Measurements from ENCODE around the gene POLR2L.
A peak's percentile ranks its signal among the peaks of the same experiment; 100 is the strongest.

POLR2L gene

DNA sequence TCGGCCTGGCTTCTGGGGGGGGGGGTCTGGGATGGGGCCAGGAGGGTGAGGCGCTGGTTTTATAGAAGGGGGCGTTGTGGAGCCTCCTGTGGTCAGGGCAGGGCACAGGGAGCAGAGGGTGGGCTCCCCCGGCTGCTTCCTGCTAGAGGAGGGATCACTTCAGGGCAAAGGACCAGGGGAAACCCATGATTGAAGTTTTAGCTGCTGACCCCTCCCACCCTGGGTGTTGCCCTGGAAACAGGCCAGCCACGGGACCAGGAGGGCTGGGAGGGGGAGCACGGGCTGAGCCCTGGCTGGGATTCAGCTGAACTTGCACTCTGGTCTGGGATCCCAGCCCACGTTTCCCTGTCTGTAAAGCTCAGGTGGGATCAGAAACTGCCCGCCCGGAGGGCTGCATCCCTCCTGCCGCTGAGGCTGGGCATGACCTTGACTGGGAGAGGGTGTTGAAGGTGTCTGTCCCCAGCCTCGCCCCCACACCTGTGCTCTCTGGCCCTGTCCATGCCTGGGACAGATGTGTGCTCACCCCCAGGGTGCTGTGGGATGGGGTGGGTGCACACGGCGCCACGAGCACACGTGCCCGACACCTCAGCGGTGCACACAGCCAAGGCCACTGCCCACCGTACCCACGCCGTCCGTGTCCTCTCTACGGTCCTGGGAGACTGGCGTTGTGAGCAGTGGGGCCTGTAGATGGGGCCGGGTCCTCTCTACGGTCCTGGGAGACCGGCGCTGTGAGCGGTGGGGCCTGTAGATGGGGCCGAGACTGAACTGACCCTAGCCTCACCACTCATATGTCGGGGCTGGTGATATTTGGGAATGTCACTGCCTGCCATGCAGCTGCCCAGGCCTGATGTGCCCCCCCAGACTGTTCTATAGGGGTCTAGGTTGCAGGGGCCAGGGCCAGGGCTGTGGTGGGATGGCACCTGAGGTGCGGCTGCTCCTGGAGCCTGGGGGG is 2.6 kb upstream of the POLR2L start:
- Mint-ChIP-seq H3K9me3 (no peaks in the 10 kb centered on the region), H3K27me3 (peaks cover 34% of the 10 kb centered on the region), H3K4me3 (peak overlapping the region; percentile 81), H3K4me1 (ENCODE audit: low read depth) (peaks cover 66% of the 10 kb centered on the region), H3K36me3 (ENCODE audit: low read depth) (peaks cover 66% of the 10 kb centered on the region), H3K27ac (peak overlapping the region; percentile 93)
- intact Hi-C loops (cut with micrococcal nuclease), result loop anchor here (5.0 kb wide), 1 partner anchor 38 kb away; the partner anchor contains the start of genes PIDD1 and RPLP2

DNA sequence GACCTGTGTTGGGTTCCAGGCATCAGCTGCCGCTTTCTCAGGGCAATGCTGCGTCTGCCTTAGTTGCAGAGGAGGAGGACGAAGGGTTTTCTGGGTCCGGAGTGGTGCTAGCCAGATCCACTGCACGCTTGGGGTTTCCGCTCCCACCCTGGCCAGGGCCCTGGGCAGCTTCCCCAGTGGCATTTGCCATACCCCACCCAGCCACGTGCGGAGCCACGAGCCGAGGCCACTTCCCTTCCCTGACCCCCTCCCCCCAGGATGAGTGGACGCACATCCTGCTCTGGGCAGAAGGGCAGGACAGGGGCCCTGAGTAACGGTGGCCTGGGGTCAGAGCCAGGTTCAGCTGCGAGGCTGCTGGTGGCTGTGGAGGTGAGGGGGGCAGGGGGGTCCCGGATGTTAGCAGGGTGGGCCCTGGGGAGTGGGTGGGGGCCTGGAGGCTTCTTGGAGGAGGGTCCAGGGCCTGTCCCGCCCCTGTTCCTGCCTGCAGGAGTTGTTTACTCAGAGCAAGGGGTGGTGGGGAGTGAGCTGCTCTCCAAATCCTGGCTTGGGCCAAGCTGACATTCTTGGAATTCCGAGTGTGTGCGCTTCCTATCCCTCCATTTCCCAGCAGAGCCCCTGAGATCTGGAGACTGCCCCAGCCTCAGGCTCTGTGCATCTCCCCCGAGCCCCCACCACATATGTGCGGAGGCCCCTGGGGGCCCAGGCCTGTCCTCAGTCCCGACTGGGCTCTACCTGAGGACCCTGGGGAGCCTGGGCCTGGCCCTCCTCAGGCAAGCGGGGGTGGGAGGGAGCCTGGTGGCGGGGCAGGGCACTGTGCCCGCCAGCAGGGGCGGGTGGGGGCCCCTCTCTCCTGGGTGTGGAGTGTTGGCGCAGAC is 1.7 kb upstream of the POLR2L start:
- Mint-ChIP-seq H3K4me1 (ENCODE audit: low read depth) (peaks cover 69% of the 10 kb centered on the region), H3K9me3 (no peaks in the 10 kb centered on the region), H3K27ac (peak overlapping the region; percentile 93), H3K36me3 (ENCODE audit: low read depth) (peaks cover 69% of the 10 kb centered on the region), H3K27me3 (peaks cover 29% of the 10 kb centered on the region), H3K4me3 (peak overlapping the region; percentile 81)
- intact Hi-C loops (cut with micrococcal nuclease), result loop anchor here (5.0 kb wide), 1 partner anchor 37 kb away; the partner anchor contains the start of genes PIDD1 and RPLP2

DNA sequence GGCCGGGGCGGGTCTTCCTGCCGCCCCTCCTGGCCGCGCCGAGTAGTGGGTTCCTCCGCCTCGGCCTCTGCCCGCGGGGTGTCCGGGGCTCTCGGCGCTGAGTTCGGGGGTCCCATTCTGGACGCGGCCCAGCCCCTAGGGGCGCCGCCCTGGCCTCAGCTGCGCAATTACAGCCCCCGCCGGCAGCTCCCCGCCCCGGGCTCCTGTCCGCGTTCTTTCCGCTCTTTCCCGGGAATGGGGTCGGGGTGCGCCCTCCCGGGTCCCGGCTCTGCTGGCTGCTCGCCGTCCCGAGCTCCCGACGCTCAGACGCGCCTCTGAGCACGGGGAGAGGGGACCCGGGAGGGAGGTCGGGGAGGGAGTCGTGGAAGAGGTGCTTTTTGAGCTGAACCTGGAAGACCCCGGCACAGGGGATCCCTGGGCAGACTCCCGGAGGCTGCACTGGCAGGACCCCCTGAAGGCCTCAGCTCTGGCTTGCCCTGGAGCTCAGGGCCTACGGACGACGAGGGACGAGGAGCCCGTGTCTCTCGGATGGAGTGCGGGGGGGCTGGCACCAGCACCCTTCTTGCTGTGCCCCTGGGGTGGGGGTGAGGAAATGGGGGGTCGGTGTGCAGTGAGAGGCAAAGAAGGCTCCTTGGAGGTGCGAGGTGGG is 881 bp upstream of the POLR2L start:
- H3K36me3 Mint-ChIP-seq (ENCODE audit: low read depth), result peaks cover 69% of the 10 kb centered on the region
- peak overlapping the region; percentile 81 for H3K4me3 Mint-ChIP-seq
- peaks cover 21% of the 10 kb centered on the region for H3K27me3 Mint-ChIP-seq
- peaks cover 68% of the 10 kb centered on the region for H3K4me1 Mint-ChIP-seq (ENCODE audit: low read depth)
- no peaks in the 10 kb centered on the region for H3K9me3 Mint-ChIP-seq
- H3K27ac Mint-ChIP-seq, result peak overlapping the region; percentile 93
- intact Hi-C loops (cut with micrococcal nuclease), result loop anchor here (5.0 kb wide), 1 partner anchor 36 kb away; the partner anchor contains the start of genes PIDD1 and RPLP2

DNA sequence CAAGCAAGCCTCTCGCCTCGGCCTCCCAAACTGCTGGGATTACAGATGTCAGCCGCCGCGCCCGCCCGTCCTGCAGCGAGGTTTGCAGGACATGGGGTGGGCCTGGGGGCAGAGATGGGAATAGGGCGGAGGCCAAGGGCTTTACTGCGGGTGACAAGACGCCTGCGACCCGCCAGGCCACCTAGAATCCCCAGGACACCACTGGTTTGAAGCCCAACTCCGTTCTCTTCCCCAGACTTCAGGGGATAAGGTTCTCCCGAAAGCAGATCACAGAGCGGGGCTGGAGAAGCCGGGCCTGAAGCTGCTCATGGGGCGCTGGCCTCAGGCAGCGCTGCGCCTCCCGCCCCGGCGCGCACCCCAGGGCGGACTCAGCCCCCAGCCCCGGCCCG is 354 bp downstream of the POLR2L start:
- Mint-ChIP-seq H3K4me3 (peak overlapping the region; percentile 81), H3K9me3 (no peaks in the 10 kb centered on the region), H3K27ac (peak overlapping the region; percentile 93), H3K36me3 (ENCODE audit: low read depth) (peaks cover 69% of the 10 kb centered on the region), H3K4me1 (ENCODE audit: low read depth) (peaks cover 76% of the 10 kb centered on the region), H3K27me3 (peaks cover 12% of the 10 kb centered on the region)
- intact Hi-C loops (cut with micrococcal nuclease), result loop anchor here (5.0 kb wide), 1 partner anchor 35 kb away; the partner anchor contains the start of genes PIDD1 and RPLP2

DNA sequence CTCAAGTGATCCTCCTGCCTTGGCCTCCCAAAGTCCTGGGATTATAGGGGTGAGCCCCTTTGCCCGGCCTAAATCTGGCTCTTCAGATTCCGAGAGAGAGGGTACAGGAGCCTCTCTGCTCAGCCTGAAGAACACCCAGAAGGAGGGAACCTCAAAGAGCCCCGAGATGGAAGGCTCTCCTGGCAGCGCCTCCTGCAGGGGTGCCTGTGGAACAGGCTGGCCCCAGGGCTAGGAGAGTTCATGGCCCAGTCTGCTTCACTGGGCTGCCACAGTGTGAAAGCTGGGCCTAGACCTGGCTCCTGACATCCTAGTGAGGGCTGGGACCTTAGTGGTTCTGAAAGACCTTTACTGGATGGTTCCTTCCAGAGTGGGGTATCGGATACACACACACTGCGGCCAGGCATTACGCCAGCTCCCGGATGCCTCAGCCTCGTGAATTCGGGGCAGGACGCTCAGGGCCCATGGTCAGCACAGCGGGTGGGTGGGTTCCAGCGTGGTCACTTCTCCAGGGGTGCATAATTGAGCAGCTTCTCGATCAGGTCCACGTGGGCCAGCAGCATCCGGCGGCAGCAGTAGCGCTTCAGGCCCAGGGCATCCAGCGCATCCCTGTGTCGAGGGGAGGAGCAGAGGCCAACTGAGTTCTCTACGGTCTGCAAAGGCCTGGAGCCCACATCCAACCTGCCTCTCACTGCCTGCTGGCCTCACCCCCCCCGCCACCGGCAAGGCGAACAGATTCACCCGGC is 2.3 kb downstream of the POLR2L start:
- Mint-ChIP-seq H3K4me3 (no peak overlapping the region), H3K27ac (no peak overlapping the region), H3K9me3 (no peaks in the 10 kb centered on the region), H3K27me3 (peaks cover 4% of the 10 kb centered on the region), H3K4me1 (ENCODE audit: low read depth) (peaks cover 75% of the 10 kb centered on the region), H3K36me3 (ENCODE audit: low read depth) (peaks cover 79% of the 10 kb centered on the region)
- intact Hi-C loops (cut with micrococcal nuclease), result loop anchor here (5.0 kb wide), 1 partner anchor 33 kb away; the partner anchor contains the start of genes PIDD1 and RPLP2

DNA sequence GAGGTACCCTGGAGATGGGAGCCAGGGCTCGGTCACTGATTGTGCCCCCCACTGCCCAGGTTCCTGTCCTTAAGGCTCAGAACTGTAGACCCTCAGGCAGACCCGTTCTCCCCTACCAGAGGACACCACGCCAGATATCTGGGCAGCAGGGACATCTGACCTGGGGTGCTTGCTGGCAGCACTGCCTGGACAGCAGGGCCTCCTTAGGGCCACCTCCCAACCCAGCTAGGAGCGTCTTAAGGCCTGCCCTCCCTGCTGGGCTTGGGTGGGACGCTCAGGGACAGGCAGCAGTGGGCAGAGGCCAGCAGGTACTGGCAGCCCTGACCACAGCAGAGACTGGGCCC is 3.1 kb downstream of the POLR2L start:
- H3K27me3 Mint-ChIP-seq, result peaks cover 1% of the 10 kb centered on the region
- intact Hi-C loops (cut with micrococcal nuclease), result no loop called here
- H3K4me3 Mint-ChIP-seq, result no peak overlapping the region
- no peak overlapping the region for H3K27ac Mint-ChIP-seq
- peaks cover 73% of the 10 kb centered on the region for H3K36me3 Mint-ChIP-seq (ENCODE audit: low read depth)
- H3K9me3 Mint-ChIP-seq, result no peaks in the 10 kb centered on the region
- peaks cover 78% of the 10 kb centered on the region for H3K4me1 Mint-ChIP-seq (ENCODE audit: low read depth)

DNA sequence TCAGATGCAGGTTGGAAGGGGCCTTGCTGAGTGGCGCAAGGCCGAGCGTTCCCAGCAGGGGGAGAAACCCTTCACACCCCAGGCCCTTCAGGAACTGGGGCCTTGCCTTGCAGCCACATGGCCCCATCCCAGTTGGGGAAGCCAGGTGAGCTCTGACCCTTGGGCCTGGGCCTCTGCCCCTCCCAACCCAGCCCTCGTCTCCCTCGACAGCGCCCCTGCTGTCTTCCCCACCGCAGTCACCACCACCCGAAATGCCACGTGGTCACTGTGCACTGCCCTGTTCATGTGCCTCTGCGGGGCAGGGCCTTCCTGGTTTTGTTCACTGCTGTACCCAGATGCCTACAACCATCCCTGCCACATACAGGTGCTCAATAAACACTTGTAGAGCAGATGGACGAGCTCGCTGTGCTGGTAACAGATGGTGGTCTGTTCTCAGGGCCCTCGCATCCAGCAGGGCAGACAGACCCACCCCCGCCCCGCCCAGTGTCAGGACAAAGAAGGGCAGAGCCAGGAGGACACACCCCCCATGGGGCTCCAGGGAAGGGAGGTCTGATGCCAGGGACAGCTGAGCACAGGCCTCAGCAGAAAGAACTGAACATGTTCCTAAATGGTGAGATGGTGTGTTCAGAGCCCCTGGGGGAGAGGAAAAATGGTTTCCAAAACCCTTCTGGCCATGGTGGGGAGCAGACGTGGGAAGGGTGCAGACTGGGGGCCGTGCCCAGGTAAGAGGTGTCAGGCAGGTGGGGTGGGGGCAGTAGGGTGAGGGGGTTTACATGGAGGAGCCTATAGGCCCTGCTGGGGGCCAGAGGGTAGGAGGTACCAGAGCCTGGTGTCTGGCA is 3.7 kb downstream of the POLR2L start:
- no peaks in the 10 kb centered on the region for H3K9me3 Mint-ChIP-seq
- H3K4me3 Mint-ChIP-seq, result no peak overlapping the region
- peaks cover 79% of the 10 kb centered on the region for H3K4me1 Mint-ChIP-seq (ENCODE audit: low read depth)
- peaks cover 3% of the 10 kb centered on the region for H3K27me3 Mint-ChIP-seq
- H3K36me3 Mint-ChIP-seq (ENCODE audit: low read depth), result peaks cover 67% of the 10 kb centered on the region
- intact Hi-C loops (cut with micrococcal nuclease), result no loop called here
- no peak overlapping the region for H3K27ac Mint-ChIP-seq

DNA sequence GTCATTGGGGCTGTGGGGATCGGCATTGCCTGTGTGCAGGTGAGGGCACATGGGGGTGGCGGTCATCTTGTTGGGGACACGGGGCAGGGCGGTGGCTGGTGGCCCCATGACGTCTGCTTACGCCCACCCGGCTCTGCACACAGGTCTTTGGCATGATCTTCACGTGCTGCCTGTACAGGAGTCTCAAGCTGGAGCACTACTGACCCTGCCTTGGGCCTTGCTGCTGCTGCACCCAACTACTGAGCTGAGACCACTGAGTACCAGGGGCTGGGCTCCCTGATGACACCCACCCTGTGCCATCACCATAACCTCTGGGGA is 4.4 kb downstream of the POLR2L start:
- Mint-ChIP-seq H3K4me3 (no peak overlapping the region), H3K27me3 (peaks cover 3% of the 10 kb centered on the region), H3K9me3 (no peaks in the 10 kb centered on the region), H3K36me3 (ENCODE audit: low read depth) (peaks cover 62% of the 10 kb centered on the region), H3K27ac (no peak overlapping the region), H3K4me1 (ENCODE audit: low read depth) (peaks cover 76% of the 10 kb centered on the region)
- intact Hi-C loops (cut with micrococcal nuclease), result no loop called here

DNA sequence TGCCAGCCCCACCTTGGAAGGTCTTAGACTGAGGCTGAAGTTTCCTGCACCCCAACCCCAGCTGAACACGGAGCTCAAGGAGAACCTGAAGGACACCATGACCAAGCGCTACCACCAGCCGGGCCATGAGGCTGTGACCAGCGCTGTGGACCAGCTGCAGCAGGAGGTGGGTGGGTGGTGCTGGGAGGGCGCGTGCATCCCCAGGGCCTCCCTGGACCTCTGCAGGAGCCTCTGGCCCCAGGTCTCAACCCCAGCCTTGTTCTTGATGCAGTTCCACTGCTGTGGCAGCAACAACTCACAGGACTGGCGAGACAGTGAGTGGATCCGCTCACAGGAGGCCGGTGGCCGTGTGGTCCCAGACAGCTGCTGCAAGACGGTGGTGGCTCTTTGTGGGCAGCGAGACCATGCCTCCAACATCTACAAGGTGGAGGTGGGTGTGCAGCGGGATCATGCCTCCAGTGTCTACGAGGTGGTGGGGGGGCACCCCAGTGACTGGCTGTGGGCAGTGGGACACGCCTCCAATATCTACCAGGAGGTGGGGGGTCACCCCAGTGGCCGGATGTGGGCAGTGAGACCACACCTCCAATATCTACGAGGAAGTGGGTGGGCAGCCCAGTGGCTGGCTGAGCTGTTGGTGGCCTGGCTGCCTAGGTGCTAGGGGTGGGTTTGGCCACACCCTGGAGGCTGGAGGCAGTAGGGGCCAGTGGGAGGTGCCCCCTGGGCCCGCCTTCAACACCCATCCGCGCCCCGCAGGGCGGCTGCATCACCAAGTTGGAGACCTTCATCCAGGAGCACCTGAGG is 4.9 kb downstream of the POLR2L start:
- Mint-ChIP-seq H3K27me3 (peaks cover 5% of the 10 kb centered on the region), H3K9me3 (no peaks in the 10 kb centered on the region), H3K36me3 (ENCODE audit: low read depth) (peaks cover 62% of the 10 kb centered on the region), H3K27ac (no peak overlapping the region), H3K4me3 (no peak overlapping the region), H3K4me1 (ENCODE audit: low read depth) (peaks cover 79% of the 10 kb centered on the region)
- intact Hi-C loops (cut with micrococcal nuclease), result no loop called here

DNA sequence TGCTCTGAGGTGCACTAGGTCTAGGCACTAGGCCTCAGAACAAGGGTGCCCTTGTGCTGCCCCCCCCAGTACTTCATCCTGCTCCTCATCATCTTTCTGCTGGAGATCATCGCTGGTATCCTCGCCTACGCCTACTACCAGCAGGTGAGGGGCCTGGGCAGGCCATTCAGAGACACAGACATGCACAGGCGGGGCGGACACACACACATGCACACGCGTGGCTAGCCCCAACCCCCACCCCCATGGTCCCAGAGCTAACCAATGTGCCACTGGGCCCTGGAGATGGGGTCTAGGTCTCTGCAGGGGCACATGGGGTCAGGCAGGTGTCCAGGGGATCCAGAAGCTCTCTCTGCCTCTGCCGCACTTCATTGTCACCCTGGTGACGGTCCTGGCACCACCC is 5.6 kb downstream of the POLR2L start:
- H3K27me3 Mint-ChIP-seq, result peaks cover 11% of the 10 kb centered on the region
- no peak overlapping the region for H3K4me3 Mint-ChIP-seq
- H3K4me1 Mint-ChIP-seq (ENCODE audit: low read depth), result peaks cover 86% of the 10 kb centered on the region
- H3K27ac Mint-ChIP-seq, result no peak overlapping the region
- H3K36me3 Mint-ChIP-seq (ENCODE audit: low read depth), result peaks cover 62% of the 10 kb centered on the region
- intact Hi-C loops (cut with micrococcal nuclease), result no loop called here
- H3K9me3 Mint-ChIP-seq, result no peaks in the 10 kb centered on the region

DNA sequence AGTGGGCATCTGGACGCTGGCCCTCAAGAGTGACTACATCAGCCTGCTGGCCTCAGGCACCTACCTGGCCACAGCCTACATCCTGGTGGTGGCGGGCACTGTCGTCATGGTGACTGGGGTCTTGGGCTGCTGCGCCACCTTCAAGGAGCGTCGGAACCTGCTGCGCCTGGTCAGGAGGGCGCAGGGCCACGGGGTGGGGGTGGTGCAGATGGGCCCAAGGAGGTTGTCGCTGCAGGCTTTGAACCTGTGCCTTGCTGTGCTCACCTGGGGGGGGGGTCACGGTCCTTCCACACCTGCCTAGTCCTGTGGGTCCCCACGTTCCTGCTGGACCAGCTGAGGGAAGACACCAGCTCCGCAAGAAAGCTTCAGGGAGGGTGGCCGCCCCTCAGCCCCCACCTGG is 6.1 kb downstream of the POLR2L start:
- Mint-ChIP-seq H3K27me3 (peaks cover 16% of the 10 kb centered on the region), H3K4me3 (no peak overlapping the region), H3K36me3 (ENCODE audit: low read depth) (peaks cover 58% of the 10 kb centered on the region), H3K27ac (no peak overlapping the region), H3K9me3 (no peaks in the 10 kb centered on the region), H3K4me1 (ENCODE audit: low read depth) (peaks cover 87% of the 10 kb centered on the region)
- intact Hi-C loops (cut with micrococcal nuclease), result no loop called here

All from dendritic cell treated with granulocyte-macrophage colony-stimulating factor and Interleukin-4, amounts not matched to agents 40 ng/mL and 50 ng/mL, for 4 days (primary cell).